Type B pancreatic cell (in vitro differentiated cells): Measurements from ENCODE around the gene COL24A1. TPM values are rescaled to one million over a fixed set of nuclear protein-coding genes. Genes with fewer than 3 reads are reported as not detected.
"Not testable (repeated sequence)": the region's sequence is repeated elsewhere in the genome, so short reads cannot be mapped to it uniquely, and the experiment has no call there.

Experiments
- DNase-seq: peaks from one replicate; pipeline ENCODE4 v3.0.0; 2021; ENCODE audit warnings: mixed read lengths; ENCODE audit not compliant: unreplicated experiment; ENCODE audit errors: extremely low spot score
- H3K27ac Mint-ChIP-seq: 2 replicates; pipeline ENCODE4 v1.8.0; 2021; ENCODE audit warnings: mild to moderate bottlenecking, mixed read lengths
- H3K27me3 Mint-ChIP-seq: 2 replicates; pipeline ENCODE4 v1.8.0; 2021; ENCODE audit warnings: mixed read lengths
- H3K36me3 Mint-ChIP-seq: 2 replicates; pipeline ENCODE4 v1.8.0; 2021; ENCODE audit warnings: mixed read lengths
- H3K4me1 Mint-ChIP-seq: one replicate; pipeline ENCODE4 v1.8.0; 2021; ENCODE audit warnings: mixed read lengths; ENCODE audit not compliant: unreplicated experiment
- H3K4me3 Mint-ChIP-seq: 2 replicates; pipeline ENCODE4 v1.8.0; 2021; ENCODE audit warnings: mild to moderate bottlenecking, mixed read lengths
- H3K9me3 Mint-ChIP-seq: 2 replicates; pipeline ENCODE4 v1.8.0; 2021; ENCODE audit warnings: mixed read lengths
- CTCF ChIP-seq: fragments of 200-600 bp; sonication (generic); conservative IDR thresholded peaks from 2 replicates; pipeline ENCODE4 v1.5.0; 2021; ENCODE audit warnings: antibody characterized with exemption, mild to moderate bottlenecking
- total RNA-seq: library from RNA; stranded (reverse); gene quantifications from 2 replicates; pipeline ENCODE4 v1.2.1, GENCODE V29; 2021; ENCODE audit warnings: low replicate concordance

COL24A1 gene
- total RNA-seq, 1 donor from 2014 or later: 7.2 TPM

GRCh38 chr1:85838238-85838637 lies 318.3 kb downstream of the COL24A1 start:
- TF ChIP-seq CTCF: no peak
- Mint-ChIP-seq H3K9me3 (no peaks in the 10 kb centered on the region), H3K4me3 (no peak overlapping the region), H3K36me3 (no peaks in the 10 kb centered on the region), H3K27ac (no peak overlapping the region), H3K27me3 (no peaks in the 10 kb centered on the region), H3K4me1 (no peaks in the 10 kb centered on the region)
- DNase-seq: no peak

DNA sequence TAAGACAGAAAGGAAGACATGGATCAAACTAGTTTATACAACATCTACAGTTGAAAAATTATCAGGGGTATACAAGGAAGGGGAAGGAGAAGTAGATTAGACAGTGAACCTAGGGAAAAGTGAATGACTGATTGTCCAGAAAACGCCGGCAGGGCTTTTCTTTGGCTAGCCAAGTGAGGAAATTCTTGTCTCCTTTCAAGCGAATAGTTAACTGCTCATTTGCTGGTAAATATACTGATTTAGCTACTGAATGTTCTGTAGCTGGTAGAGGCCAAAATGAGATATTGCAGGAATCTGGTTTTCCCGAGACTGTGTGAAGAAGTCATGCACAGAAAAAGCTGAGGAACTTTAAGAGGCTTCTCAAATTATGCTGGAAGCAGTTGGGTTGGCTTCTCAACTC lies 319.8 kb downstream of the COL24A1 start:
- Mint-ChIP-seq H3K27ac (no peak overlapping the region), H3K36me3 (no peaks in the 10 kb centered on the region), H3K27me3 (no peaks in the 10 kb centered on the region), H3K4me3 (no peak overlapping the region), H3K4me1 (no peaks in the 10 kb centered on the region), H3K9me3 (no peaks in the 10 kb centered on the region)
- DNase-seq: no peak
- TF ChIP-seq CTCF: no peak

DNA sequence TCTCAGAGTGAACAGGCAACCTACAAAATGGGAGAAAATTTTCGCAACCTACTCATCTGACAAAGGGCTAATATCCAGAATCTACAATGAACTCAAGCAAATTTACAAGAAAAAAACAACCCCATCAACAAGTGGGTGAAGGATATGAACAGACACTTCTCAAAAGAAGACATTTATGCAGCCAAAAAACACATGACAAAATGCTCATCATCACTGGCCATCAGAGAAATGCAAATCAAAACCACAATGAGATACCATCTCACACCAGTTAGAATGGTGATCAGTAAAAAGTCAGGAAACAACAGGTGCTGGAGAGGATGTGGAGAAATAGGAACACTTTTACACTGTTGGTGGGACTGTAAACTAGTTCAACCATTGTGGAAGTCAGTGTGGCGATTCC lies 323.4 kb downstream of the COL24A1 start:
- not testable (repeated sequence) for H3K36me3 Mint-ChIP-seq, H3K27ac Mint-ChIP-seq, H3K4me1 Mint-ChIP-seq, H3K27me3 Mint-ChIP-seq, H3K9me3 Mint-ChIP-seq, H3K4me3 Mint-ChIP-seq, DNase-seq

- no peak overlapping the region for H3K27ac Mint-ChIP-seq
- no peaks in the 10 kb centered on the region for H3K4me1 Mint-ChIP-seq
- no peaks in the 10 kb centered on the region for H3K36me3 Mint-ChIP-seq
- no peak for DNase-seq
- no peak overlapping the region for H3K4me3 Mint-ChIP-seq
- H3K9me3 Mint-ChIP-seq: peaks cover 9% of the 10 kb centered on the region
- no peaks in the 10 kb centered on the region for H3K27me3 Mint-ChIP-seq
- TF ChIP-seq CTCF: no peak
Measured at GRCh38 chr1:85830837-85831236, 325.7 kb downstream of the COL24A1 start.

DNA sequence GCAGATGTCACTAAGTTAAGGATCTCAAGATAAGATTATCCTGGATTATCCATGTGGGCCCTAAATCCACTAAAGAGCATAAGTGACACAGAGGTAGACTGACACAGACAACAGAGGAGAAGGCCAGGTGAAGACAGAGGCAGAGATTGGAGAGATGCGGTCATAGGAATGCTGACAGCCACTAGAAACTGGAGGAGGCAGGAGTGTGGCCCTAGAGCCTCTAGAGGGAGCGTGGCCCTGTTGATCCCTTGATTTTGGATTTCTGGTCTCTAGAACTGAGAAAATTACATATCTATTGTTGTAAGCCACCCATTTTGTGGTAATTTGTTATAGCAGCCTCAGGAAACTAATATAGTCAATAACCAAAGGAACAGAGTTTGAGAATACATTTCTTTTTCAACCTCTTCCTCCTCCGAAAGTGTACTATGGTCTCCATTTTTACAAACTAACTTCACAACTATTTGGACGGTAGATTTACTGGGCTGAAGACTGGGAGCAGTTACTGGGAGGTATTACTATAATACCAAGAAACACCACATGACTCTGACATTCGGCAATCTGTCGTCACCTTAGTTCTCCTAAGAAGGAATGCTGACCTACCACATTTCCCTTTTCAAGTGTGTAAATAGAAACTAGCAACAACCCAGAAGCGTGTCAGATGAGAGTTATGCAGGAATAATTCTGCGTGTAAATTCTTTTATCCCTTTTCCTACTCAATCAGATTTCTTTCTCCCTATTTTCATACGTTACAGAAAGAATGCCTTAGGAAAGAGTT lies 332.3 kb downstream of the COL24A1 start:
- no peak for DNase-seq
- no peak overlapping the region for H3K4me3 Mint-ChIP-seq
- H3K27me3 Mint-ChIP-seq: no peaks in the 10 kb centered on the region
- H3K4me1 Mint-ChIP-seq: no peaks in the 10 kb centered on the region
- no peaks in the 10 kb centered on the region for H3K36me3 Mint-ChIP-seq
- no peak for TF ChIP-seq CTCF
- H3K27ac Mint-ChIP-seq: no peak overlapping the region
- no peaks in the 10 kb centered on the region for H3K9me3 Mint-ChIP-seq

DNA sequence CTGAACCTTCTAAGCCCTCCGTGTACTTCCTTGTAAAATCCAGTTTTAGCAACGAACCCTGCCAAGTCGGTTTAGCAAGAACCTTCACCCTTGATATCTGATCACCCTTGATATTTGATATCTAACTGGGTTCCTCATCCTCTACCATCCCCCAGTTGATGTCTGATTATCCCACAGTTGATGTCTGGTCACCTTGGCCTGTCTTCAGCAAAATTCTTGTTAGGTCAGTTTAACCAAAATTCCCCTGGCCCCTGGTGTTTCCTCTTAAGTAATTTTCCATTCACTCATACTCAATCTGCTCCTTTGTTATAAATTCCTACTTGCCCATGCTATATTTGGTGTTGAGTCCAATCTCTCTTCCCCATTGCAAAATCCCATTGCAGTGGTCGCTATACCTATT lies 333.9 kb downstream of the COL24A1 start:
- Mint-ChIP-seq H3K36me3 (no peaks in the 10 kb centered on the region), H3K27ac (no peak overlapping the region), H3K4me1 (no peaks in the 10 kb centered on the region), H3K27me3 (no peaks in the 10 kb centered on the region), H3K4me3 (no peak overlapping the region), H3K9me3 (no peaks in the 10 kb centered on the region)
- DNase-seq: no peak
- no peak for TF ChIP-seq CTCF
